ENCODE results near the gene MYO1E.

GRCh38 chr15:59420986-59421618, 48.4 kb upstream of the MYO1E start:
- TF ChIP-seq CTCF (IDR thresholded peaks at IDR 0.05) (no peak), POLR2A (IDR thresholded peaks at IDR 0.05) (no peak), POLR2AphosphoS5 (IDR thresholded peaks at IDR 0.05) (no peak)

Measured in transverse colon (tissue), 4 donors.